HCT116 (cell line): ENCODE data around the gene MAJIN. TPM values are rescaled to one million over a fixed set of nuclear protein-coding genes. Genes with fewer than 3 reads are reported as not detected.
A peak's percentile ranks its signal among the peaks of the same experiment; 100 is the strongest.

ENCODE experiments used
- ATAC-seq: fragments of 200-7000 bp; cut with Tn5 transposase; 2 replicates; pipeline ENCODE4 v1.9.1; 2020; ENCODE audit warnings: mild to moderate bottlenecking, moderate library complexity
- BruUV-seq: library from RNA; stranded (reverse); fragments of 400-500 nt; replicated peaks from 2 replicates; lab custom pipeline; 2021; lab: Mats Ljungman, UMichigan
- CTCF ChIA-PET: fragments of 300-600 bp; sonication (Branson Sonifier 250); formaldehyde crosslinking; loops from one replicate; lab custom pipeline; 2021; ENCODE audit warnings: antibody characterized with exemption; lab: Charles Lee
- POLR2A ChIA-PET: fragments of 300-600, 350-600 bp; sonication (Branson Sonifier 250); formaldehyde crosslinking; loops from one replicate; lab custom pipeline; 2021; ENCODE audit warnings: antibody characterized with exemption; lab: Charles Lee
- RAD21 ChIA-PET, 2 experiments: fragments of 300-600 bp; sonication (Branson Sonifier 250); formaldehyde crosslinking; loops; one replicate each; lab custom pipeline; 2023; ENCODE audit warnings: low total read pairs in 2 of 2; ENCODE audit not compliant: uncharacterized antibody in 2 of 2, unreplicated experiment in 2 of 2, low non-redundant PET in 1 of 2; lab: Charles Lee
- DNase-seq: peaks from one replicate; pipeline ENCODE4 v3.0.0-alpha.2; 2010; ENCODE audit warnings: low read depth, low spot score
- H2AFZ ChIP-seq: fragments of 200-600 bp; shearing (Covaris generic), sonication (generic); 2 replicates; pipeline ENCODE4 v1.6.1; 2017; ENCODE audit warnings: low read depth, mixed run types, mixed read lengths, antibody characterized with exemption, low read length; ENCODE audit not compliant: poor library complexity, severe bottlenecking
- H3K27ac ChIP-seq: 2 replicates; pipeline ENCODE4 v1.5.1; 2012; ENCODE audit warnings: low read depth, low read length
- H3K27me3 ChIP-seq: fragments of 200-600 bp; sonication (generic); 2 replicates; pipeline ENCODE4 v1.6.1; 2016; ENCODE audit warnings: mixed run types, low read length, mixed read lengths; ENCODE audit not compliant: insufficient read depth
- H3K36me3 ChIP-seq, 2 experiments: fragments of 200-500 bp in 1 of 2; fragments of 200-600 bp in 1 of 2; sonication (Bioruptor generic) in 1 of 2; sonication (generic) in 1 of 2; 2 replicates each; pipeline versions ENCODE4 v1.5.1 to v1.6.1; 2014 to 2016; ENCODE audit warnings: low read length in 2 of 2, inconsistent platforms in 1 of 2, mixed read lengths in 1 of 2, mixed run types in 1 of 2; ENCODE audit not compliant: insufficient read depth in 2 of 2, control insufficient read depth in 1 of 2
- H3K4me1 ChIP-seq, 2 experiments: fragments of 200-600 bp in 1 of 2; sonication (generic) in 1 of 2; 2 replicates each; pipeline versions ENCODE4 v1.5.1 to v1.6.1; 2012 to 2017; ENCODE audit warnings: low read length in 2 of 2, inconsistent platforms in 1 of 2, mild to moderate bottlenecking in 1 of 2, mixed read lengths in 1 of 2, mixed run types in 1 of 2, moderate library complexity in 1 of 2; ENCODE audit not compliant: insufficient read depth in 2 of 2, control insufficient read depth in 1 of 2
- H3K4me2 ChIP-seq: fragments of 200-600 bp; sonication (generic); 2 replicates; pipeline ENCODE4 v1.6.1; 2017; ENCODE audit warnings: mixed run types, low read length, mixed read lengths
- H3K4me3 ChIP-seq, 2 experiments: fragments of 200-600 bp in 1 of 2; sonication (generic) in 1 of 2; replicated peaks in 1 of 2; 2 replicates each; pipeline ENCODE4 v1.5.1; 2011 to 2016; ENCODE audit warnings: low read length in 2 of 2, control low read depth in 1 of 2, low read depth in 1 of 2, mild to moderate bottlenecking in 1 of 2, mixed read lengths in 1 of 2, mixed run types in 1 of 2
- H3K79me2 ChIP-seq: fragments of 200-600 bp; sonication (generic); 2 replicates; pipeline ENCODE4 v1.6.1; 2017; ENCODE audit warnings: mild to moderate bottlenecking, mixed run types, low read length, moderate library complexity, mixed read lengths; ENCODE audit not compliant: insufficient read depth
- H3K9ac ChIP-seq: fragments of 200-600 bp; sonication (generic); 2 replicates; pipeline ENCODE4 v1.6.1; 2016; ENCODE audit warnings: low read length, mixed read lengths
- H3K9me2 ChIP-seq: fragments of 200-600 bp; sonication (generic), shearing (Covaris generic); 2 replicates; pipeline ENCODE4 v1.6.1; 2017; ENCODE audit warnings: mixed run types, mild to moderate bottlenecking, moderate library complexity; ENCODE audit not compliant: insufficient read depth
- H3K9me3 ChIP-seq, 2 experiments: fragments of 200-500 bp in 1 of 2; fragments of 200-600 bp in 1 of 2; sonication (Bioruptor generic) in 1 of 2; sonication (generic) in 1 of 2; 2 replicates each; pipeline ENCODE4 v1.6.1; 2014 to 2017; ENCODE audit warnings: low read length in 2 of 2, mixed read lengths in 2 of 2, inconsistent platforms in 1 of 2, low read depth in 1 of 2, mild to moderate bottlenecking in 1 of 2, mixed run types in 1 of 2, moderate library complexity in 1 of 2; ENCODE audit not compliant: control insufficient read depth in 1 of 2, insufficient read depth in 1 of 2
- H4K20me1 ChIP-seq: fragments of 200-600 bp; sonication (generic), shearing (Covaris generic); 2 replicates; pipeline ENCODE4 v1.6.1; 2017; ENCODE audit warnings: mixed run types, mild to moderate bottlenecking, moderate library complexity; ENCODE audit not compliant: insufficient read depth
- CBX3 ChIP-seq: IDR thresholded peaks from 2 replicates; pipeline ENCODE4 v1.6.1; 2012; ENCODE audit warnings: low read depth
- EGR1 ChIP-seq: IDR thresholded peaks from 2 replicates; pipeline ENCODE4 v1.6.1; 2012; ENCODE audit warnings: low read depth
- ELF1 ChIP-seq: IDR thresholded peaks from 2 replicates; pipeline ENCODE4 v1.6.1; 2012; ENCODE audit warnings: low read depth, borderline replicate concordance
- EZH2phosphoT487 ChIP-seq: fragments of 200-600 bp; IDR thresholded peaks from 2 replicates; pipeline ENCODE4 v1.6.1; 2018; ENCODE audit warnings: antibody characterized with exemption, borderline replicate concordance
- FOSL1 ChIP-seq: IDR thresholded peaks from 2 replicates; pipeline ENCODE4 v1.6.1; 2012; ENCODE audit warnings: low read depth
- POLR2AphosphoS5 ChIP-seq: IDR thresholded peaks from 2 replicates; pipeline ENCODE4 v1.6.1; 2011; ENCODE audit warnings: mild to moderate bottlenecking, low read depth, low read length, moderate library complexity
- RAD21 ChIP-seq: IDR thresholded peaks from 2 replicates; pipeline ENCODE4 v1.6.1; 2012; ENCODE audit warnings: low read depth, mild to moderate bottlenecking
- SIN3A ChIP-seq: IDR thresholded peaks from 2 replicates; pipeline ENCODE4 v1.6.1; 2012; ENCODE audit warnings: low read depth
- SP1 ChIP-seq: IDR thresholded peaks from 2 replicates; pipeline ENCODE4 v1.6.1; 2012; ENCODE audit warnings: low read depth
- SRF ChIP-seq: IDR thresholded peaks from 2 replicates; pipeline ENCODE4 v1.6.1; 2012; ENCODE audit warnings: low read depth
- TCF7L2 ChIP-seq: IDR thresholded peaks from 2 replicates; pipeline ENCODE4 v1.7.0; 2011; ENCODE audit warnings: borderline replicate concordance, inconsistent platforms; ENCODE audit not compliant: insufficient read depth, insufficient read length; ENCODE audit errors: extremely low read depth
- YY1 ChIP-seq: IDR thresholded peaks from 2 replicates; pipeline ENCODE4 v1.6.1; 2011; ENCODE audit warnings: low read length, low read depth, moderate library complexity, mild to moderate bottlenecking; ENCODE audit not compliant: insufficient replicate concordance; ENCODE audit errors: extremely low read depth
- ZFX ChIP-seq: fragments of 450-650 bp; IDR thresholded peaks from 2 replicates; pipeline ENCODE4 v1.6.1; 2017
- ZNF274 ChIP-seq: fragments of 200-500 bp; sonication (Bioruptor generic); IDR thresholded peaks from 2 replicates; pipeline ENCODE4 v1.6.1; 2014; ENCODE audit warnings: mild to moderate bottlenecking, low read depth, low read length, inconsistent platforms
- intact Hi-C: fragments of 100-400 bp; cut with micrococcal nuclease; formaldehyde crosslinking; loops from 2 replicates; pipeline ENCODE4 v1.10.0; 2022
- total RNA-seq: library from RNA; stranded (reverse); gene quantifications from one replicate; pipeline ENCODE4 v1.2.1, GENCODE V29; 2021; ENCODE audit not compliant: unreplicated experiment
- TF ChIP-seq, protein P1 (sequence below): IDR thresholded peaks from 2 replicates; pipeline ENCODE4 v1.6.1; 2012
- TF ChIP-seq, protein P2 (sequence below): IDR thresholded peaks from 2 replicates; pipeline ENCODE4 v1.6.1; 2012; ENCODE audit warnings: low read depth
- TF ChIP-seq, protein P3 (sequence below): IDR thresholded peaks from 2 replicates; pipeline ENCODE4 v1.6.1; 2012
- TF ChIP-seq, protein P4 (sequence below), 3 experiments: fragments of 200-600 bp in 1 of 3; sonication (generic) in 1 of 3; IDR thresholded peaks in 2 of 3; conservative IDR thresholded peaks in 1 of 3; 2 replicates each; pipeline ENCODE4 v1.5.1; 2012 to 2017; ENCODE audit warnings: low read depth in 2 of 3, low read length in 2 of 3, antibody characterized with exemption in 1 of 3, borderline replicate concordance in 1 of 3, control low read depth in 1 of 3, mild to moderate bottlenecking in 1 of 3, mixed read lengths in 1 of 3, mixed run types in 1 of 3, moderate library complexity in 1 of 3; ENCODE audit not compliant: insufficient read depth in 1 of 3

MAJIN gene
- total RNA-seq, 1 experiment from 2014 or later, result not detected

DNA sequence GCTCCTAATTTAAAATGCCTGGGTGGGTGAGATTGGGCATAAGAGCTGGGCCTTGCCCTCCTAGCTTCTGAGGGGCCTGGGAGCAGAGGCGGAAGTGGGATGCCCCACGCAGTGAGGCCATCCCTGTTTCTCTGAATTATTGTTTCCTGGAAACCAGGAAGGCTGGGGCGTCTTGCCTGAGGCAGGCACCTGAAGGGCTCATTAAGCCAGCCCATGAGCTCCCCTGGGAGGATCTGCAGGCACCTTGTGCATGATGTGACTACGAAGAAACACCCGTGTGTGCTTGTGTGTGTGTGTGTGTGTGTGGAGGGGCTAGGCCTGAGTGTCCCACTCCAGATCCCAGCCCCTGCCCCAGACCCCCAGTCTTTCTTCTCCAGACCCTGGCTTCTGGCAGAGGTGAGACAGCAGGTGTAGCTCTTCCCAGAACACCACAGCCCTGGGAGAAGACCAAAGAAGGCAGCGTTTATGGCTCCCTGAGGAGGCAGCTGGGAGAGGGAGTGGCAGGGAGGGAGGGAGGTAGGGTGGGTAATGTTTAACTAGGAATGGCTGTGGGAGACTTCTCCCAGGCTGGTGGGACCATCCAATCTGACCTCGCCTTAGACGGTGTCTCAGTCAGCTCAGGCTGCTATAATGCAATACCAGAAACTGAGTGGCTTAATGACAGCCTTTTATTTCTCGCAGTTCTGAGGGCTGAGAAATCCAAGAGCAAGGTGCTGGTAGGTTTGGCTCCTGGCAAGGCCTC is 27.0 kb upstream of the MAJIN start (continued):
- no peak for TF ChIP-seq YY1
- TF ChIP-seq, all 23 proteins: peak for 0

DNA sequence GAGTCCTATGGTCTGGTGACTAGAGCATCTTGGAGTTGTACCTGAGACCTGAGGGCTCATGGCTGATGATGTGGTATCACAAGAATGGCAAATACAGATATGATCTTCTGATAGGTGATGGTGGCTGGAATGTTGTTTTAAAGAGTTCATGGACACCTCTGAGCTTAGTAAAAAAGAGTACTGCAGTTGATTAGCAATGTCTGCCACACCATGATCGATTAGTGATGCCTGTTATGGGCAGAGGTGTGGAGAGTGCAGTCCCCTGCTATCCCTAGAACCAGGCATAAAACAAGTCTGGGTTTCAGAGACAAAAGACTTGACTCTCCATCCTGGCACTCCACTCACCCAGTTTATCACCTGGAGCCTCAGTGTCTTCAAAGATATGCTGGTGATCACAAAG is 26.2 kb upstream of the MAJIN start:
- ChIA-PET POLR2A (interaction anchor here (1.0 to 2.7 kb wide), 2 partner anchors 8 to 15 kb away, joined by 3 to 15 read pairs; partner anchors contain the start of gene ARL2), RAD21 (no interaction called here), CTCF (interaction anchor here (1.3 to 3.8 kb wide), 3 partner anchors 16 to 154 kb away, joined by 3 to 21 read pairs (median 5); partner anchors contain the start of genes ARL2 and CDC42BPG)
- Histone ChIP-seq H3K4me3 (no peak overlapping the region), H3K79me2 (no peaks in the 10 kb centered on the region), H3K36me3 (no peaks in the 10 kb centered on the region), H4K20me1 (no peaks in the 10 kb centered on the region), H3K27me3 (no peaks in the 10 kb centered on the region), H3K9ac (no peak overlapping the region), H3K9me3 (no peaks in the 10 kb centered on the region), H3K27ac (no peak overlapping the region), H3K4me2 (peak overlapping the region; percentile 39)
- no TSS peak for BruUV-seq
- intact Hi-C loops, result loop anchor here (5.0 kb wide), 1 partner anchor 151 kb away; no protein-coding TSS in a partner anchor
- ATAC-seq, result peak; percentile 46; the same call in 1 of the 2 replicates
- DNase-seq, result no peak
- TF ChIP-seq POLR2AphosphoS5, result no peak
- no peak for TF ChIP-seq EZH2phosphoT487
- TF ChIP-seq, protein P1, sequence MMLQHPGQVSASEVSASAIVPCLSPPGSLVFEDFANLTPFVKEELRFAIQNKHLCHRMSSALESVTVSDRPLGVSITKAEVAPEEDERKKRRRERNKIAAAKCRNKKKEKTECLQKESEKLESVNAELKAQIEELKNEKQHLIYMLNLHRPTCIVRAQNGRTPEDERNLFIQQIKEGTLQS, result no peak
- TF ChIP-seq SRF, result peak; percentile 92
- TF ChIP-seq, protein P2, sequence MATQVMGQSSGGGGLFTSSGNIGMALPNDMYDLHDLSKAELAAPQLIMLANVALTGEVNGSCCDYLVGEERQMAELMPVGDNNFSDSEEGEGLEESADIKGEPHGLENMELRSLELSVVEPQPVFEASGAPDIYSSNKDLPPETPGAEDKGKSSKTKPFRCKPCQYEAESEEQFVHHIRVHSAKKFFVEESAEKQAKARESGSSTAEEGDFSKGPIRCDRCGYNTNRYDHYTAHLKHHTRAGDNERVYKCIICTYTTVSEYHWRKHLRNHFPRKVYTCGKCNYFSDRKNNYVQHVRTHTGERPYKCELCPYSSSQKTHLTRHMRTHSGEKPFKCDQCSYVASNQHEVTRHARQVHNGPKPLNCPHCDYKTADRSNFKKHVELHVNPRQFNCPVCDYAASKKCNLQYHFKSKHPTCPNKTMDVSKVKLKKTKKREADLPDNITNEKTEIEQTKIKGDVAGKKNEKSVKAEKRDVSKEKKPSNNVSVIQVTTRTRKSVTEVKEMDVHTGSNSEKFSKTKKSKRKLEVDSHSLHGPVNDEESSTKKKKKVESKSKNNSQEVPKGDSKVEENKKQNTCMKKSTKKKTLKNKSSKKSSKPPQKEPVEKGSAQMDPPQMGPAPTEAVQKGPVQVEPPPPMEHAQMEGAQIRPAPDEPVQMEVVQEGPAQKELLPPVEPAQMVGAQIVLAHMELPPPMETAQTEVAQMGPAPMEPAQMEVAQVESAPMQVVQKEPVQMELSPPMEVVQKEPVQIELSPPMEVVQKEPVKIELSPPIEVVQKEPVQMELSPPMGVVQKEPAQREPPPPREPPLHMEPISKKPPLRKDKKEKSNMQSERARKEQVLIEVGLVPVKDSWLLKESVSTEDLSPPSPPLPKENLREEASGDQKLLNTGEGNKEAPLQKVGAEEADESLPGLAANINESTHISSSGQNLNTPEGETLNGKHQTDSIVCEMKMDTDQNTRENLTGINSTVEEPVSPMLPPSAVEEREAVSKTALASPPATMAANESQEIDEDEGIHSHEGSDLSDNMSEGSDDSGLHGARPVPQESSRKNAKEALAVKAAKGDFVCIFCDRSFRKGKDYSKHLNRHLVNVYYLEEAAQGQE, result no peak
- TF ChIP-seq ZNF274, result no peak
- TF ChIP-seq ZFX, result no peak
- peak; percentile 76; the same call in 1 of the 2 replicates for TF ChIP-seq CBX3
- no peak for TF ChIP-seq FOSL1
- TF ChIP-seq, protein P3, sequence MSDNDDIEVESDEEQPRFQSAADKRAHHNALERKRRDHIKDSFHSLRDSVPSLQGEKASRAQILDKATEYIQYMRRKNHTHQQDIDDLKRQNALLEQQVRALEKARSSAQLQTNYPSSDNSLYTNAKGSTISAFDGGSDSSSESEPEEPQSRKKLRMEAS, result peak; percentile 18; the same call in 1 of the 2 replicates
- no peak for TF ChIP-seq RAD21
- TF ChIP-seq TCF7L2, result no peak
- TF ChIP-seq SP1, result 0 out of 2 replicates have a peak, but pooled peaks have one; percentile 12
- TF ChIP-seq ELF1, result no peak
- no peak for TF ChIP-seq EGR1
- no peak for TF ChIP-seq SIN3A
- TF ChIP-seq YY1, result peak; percentile 80
- TF ChIP-seq, protein P4, sequence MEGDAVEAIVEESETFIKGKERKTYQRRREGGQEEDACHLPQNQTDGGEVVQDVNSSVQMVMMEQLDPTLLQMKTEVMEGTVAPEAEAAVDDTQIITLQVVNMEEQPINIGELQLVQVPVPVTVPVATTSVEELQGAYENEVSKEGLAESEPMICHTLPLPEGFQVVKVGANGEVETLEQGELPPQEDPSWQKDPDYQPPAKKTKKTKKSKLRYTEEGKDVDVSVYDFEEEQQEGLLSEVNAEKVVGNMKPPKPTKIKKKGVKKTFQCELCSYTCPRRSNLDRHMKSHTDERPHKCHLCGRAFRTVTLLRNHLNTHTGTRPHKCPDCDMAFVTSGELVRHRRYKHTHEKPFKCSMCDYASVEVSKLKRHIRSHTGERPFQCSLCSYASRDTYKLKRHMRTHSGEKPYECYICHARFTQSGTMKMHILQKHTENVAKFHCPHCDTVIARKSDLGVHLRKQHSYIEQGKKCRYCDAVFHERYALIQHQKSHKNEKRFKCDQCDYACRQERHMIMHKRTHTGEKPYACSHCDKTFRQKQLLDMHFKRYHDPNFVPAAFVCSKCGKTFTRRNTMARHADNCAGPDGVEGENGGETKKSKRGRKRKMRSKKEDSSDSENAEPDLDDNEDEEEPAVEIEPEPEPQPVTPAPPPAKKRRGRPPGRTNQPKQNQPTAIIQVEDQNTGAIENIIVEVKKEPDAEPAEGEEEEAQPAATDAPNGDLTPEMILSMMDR (IDR thresholded peaks at IDR 0.05 in 2 of 3, conservative IDR thresholded peaks at IDR 0.05 in 1 of 3; ENCODE audit: borderline replicate concordance in 1 of 3, insufficient read depth in 1 of 3, low read depth in 2 of 3, low read length in 2 of 3), result no peak
- TF ChIP-seq, all 23 proteins: peak for 5
- Histone ChIP-seq H3K9me2 (no peaks in the 10 kb centered on the region), H3K4me1 (peaks cover 13 to 40% of the 10 kb centered on the region in 2 experiments; a peak in 3 of 4 replicates), H2AFZ (peak overlapping the region; percentile 65)
